K562 (cell line): ENCODE data around the gene SLC5A5. TPM values are rescaled to one million over a fixed set of nuclear protein-coding genes. Genes with fewer than 3 reads are reported as not detected.

Source experiments
- ASH1L ChIP-seq: fragments of 450-650 bp; IDR thresholded peaks from 2 replicates; pipeline ENCODE4 v1.6.1; 2018; ENCODE audit warnings: borderline replicate concordance, mild to moderate bottlenecking, low read depth; ENCODE audit not compliant: partially characterized antibody
- ATF7 ChIP-seq: fragments of 450-650 bp; IDR thresholded peaks from 2 replicates; pipeline ENCODE4 v1.7.1; 2014; ENCODE audit warnings: mild to moderate bottlenecking, moderate library complexity
- CREM ChIP-seq: IDR thresholded peaks from 2 replicates; pipeline ENCODE4 v1.6.1; 2014; ENCODE audit warnings: antibody characterized with exemption, low read depth
- FOXK2 ChIP-seq, 2 experiments: fragments of 450-650 bp; IDR thresholded peaks in 1 of 2; conservative IDR thresholded peaks in 1 of 2; 2 replicates each; pipeline ENCODE4 v1.6.1; 2016; ENCODE audit warnings: low read depth in 2 of 2, mild to moderate bottlenecking in 1 of 2
- HIVEP1 ChIP-seq: fragments of 250-450 bp; sonication (Bioruptor Pico); IDR thresholded peaks from 2 replicates; pipeline ENCODE4 v1.4.0; 2020; ENCODE audit warnings: mild to moderate bottlenecking
- MTA2 ChIP-seq: fragments of 450-650 bp; IDR thresholded peaks from 2 replicates; pipeline ENCODE4 v1.6.1; 2016; ENCODE audit warnings: low read depth
- MYC ChIP-seq, 2 experiments: fragments of 250-450 bp in 1 of 2; sonication (Bioruptor Pico) in 1 of 2; IDR thresholded peaks; 2 replicates each; pipeline versions ENCODE4 v1.5.1 to v1.6.1; 2012 to 2021; ENCODE audit warnings: low read depth in 2 of 2, borderline replicate concordance in 1 of 2, improper control_type of control experiment in 1 of 2, low read length in 1 of 2, mild to moderate bottlenecking in 1 of 2, moderate library complexity in 1 of 2
- NFE2L1 ChIP-seq: fragments of 450-650 bp; IDR thresholded peaks from 2 replicates; pipeline ENCODE4 v1.6.1; 2016; ENCODE audit warnings: missing genetic modification characterization, low read depth, mild to moderate bottlenecking, missing compliant biosample characterization, moderate library complexity, borderline replicate concordance
- PYGO2 ChIP-seq: fragments of 450-650 bp; IDR thresholded peaks from 2 replicates; pipeline ENCODE4 v1.6.1; 2016; ENCODE audit warnings: mild to moderate bottlenecking, missing genetic modification characterization, moderate library complexity, missing compliant biosample characterization
- SMARCE1 ChIP-seq: fragments of 450-650 bp; IDR thresholded peaks from 2 replicates; pipeline ENCODE4 v1.7.1; 2016; ENCODE audit warnings: mild to moderate bottlenecking
- TOE1 ChIP-seq, 2 experiments: fragments of 450-650 bp in 1 of 2; sonication (generic) in 1 of 2; formaldehyde crosslinking in 1 of 2; IDR thresholded peaks; 2 replicates each; pipeline versions ENCODE4 v1.7.1 to v1.8.0; 2016 to 2022; ENCODE audit warnings: borderline replicate concordance in 2 of 2, mild to moderate bottlenecking in 2 of 2, antibody characterized with exemption in 1 of 2, inconsistent platforms in 1 of 2, low read depth in 1 of 2, missing genetic modification reagents in 1 of 2, moderate library complexity in 1 of 2
- XRCC5 ChIP-seq: fragments of 200-400 bp; formaldehyde crosslinking; IDR thresholded peaks from 2 replicates; pipeline ENCODE4 v1.6.1; 2017; ENCODE audit warnings: low read depth, mild to moderate bottlenecking, low read length
- ZNF3 ChIP-seq: fragments of 250-450 bp; sonication (Bioruptor Pico); IDR thresholded peaks from 2 replicates; pipeline ENCODE4 v1.5.0; 2021; ENCODE audit warnings: mild to moderate bottlenecking, moderate library complexity
- ZNF583 ChIP-seq: fragments of 250-450 bp; sonication (Bioruptor Pico); IDR thresholded peaks from 2 replicates; pipeline ENCODE4 v1.4.0; 2020
- polyA plus RNA-seq, 8 experiments: library from polyadenylated mRNA; depleted of rRNA in 4 of 8; stranded (reverse) in 5 of 8; unstranded in 3 of 8; fragments of >200 nt; fragmentation: Nextera tagmentation in 2 of 8; fragmentation: Illumina TruSeq in 1 of 8; extraction: Ambion mirVana in 2 of 8; extraction: Trizol in 1 of 8; gene quantifications; 2 replicates each; pipeline versions ENCODE4 v1.2.1 to v1.2.3, GENCODE V29; 2011 to 2014; ENCODE audit warnings: inconsistent platforms in 1 of 8, missing spikeins in 1 of 8
- total RNA-seq, 7 experiments: library from RNA; depleted of rRNA in 6 of 7; stranded (reverse); fragments of >200 nt in 6 of 7; fragmentation: Illumina TruSeq in 2 of 7; extraction: Trizol in 2 of 7; gene quantifications; 2 replicates each; pipeline versions ENCODE4 v1.2.1 to v1.2.3, GENCODE V29; 2011 to 2021; ENCODE audit warnings: low replicate concordance in 1 of 7
- TF ChIP-seq, protein P1 (sequence below): fragments of 150-350 bp; conservative IDR thresholded peaks from 2 replicates; pipeline ENCODE4 v1.6.1; 2014; ENCODE audit warnings: low read length
- TF ChIP-seq, protein P2 (sequence below), 2 experiments: IDR thresholded peaks in 1 of 2; conservative IDR thresholded peaks in 1 of 2; 2 replicates each; pipeline ENCODE4 v1.6.1; 2016; ENCODE audit warnings: low read depth in 2 of 2, mild to moderate bottlenecking in 1 of 2, missing compliant biosample characterization in 1 of 2, missing genetic modification characterization in 1 of 2, moderate library complexity in 1 of 2
- TF ChIP-seq, protein P3 (sequence below), 3 experiments: IDR thresholded peaks in 2 of 3; conservative IDR thresholded peaks in 1 of 3; 2 replicates each; pipeline ENCODE4 v1.5.1; 2011 to 2012; ENCODE audit warnings: low read length in 3 of 3, mild to moderate bottlenecking in 3 of 3, control low read depth in 2 of 3, improper control_type of control experiment in 1 of 3, inconsistent platforms in 1 of 3, low read depth in 1 of 3, mixed read lengths in 1 of 3, moderate library complexity in 1 of 3; ENCODE audit not compliant: insufficient read depth in 2 of 3

Gene SLC5A5
- total and polyA plus RNA-seq, 9 of the 15 experiments (the other 6 are each of a cell fraction or from before 2014, with no cell fraction given), result 0.10 to 0.73 (median 0.23) TPM

DNA sequence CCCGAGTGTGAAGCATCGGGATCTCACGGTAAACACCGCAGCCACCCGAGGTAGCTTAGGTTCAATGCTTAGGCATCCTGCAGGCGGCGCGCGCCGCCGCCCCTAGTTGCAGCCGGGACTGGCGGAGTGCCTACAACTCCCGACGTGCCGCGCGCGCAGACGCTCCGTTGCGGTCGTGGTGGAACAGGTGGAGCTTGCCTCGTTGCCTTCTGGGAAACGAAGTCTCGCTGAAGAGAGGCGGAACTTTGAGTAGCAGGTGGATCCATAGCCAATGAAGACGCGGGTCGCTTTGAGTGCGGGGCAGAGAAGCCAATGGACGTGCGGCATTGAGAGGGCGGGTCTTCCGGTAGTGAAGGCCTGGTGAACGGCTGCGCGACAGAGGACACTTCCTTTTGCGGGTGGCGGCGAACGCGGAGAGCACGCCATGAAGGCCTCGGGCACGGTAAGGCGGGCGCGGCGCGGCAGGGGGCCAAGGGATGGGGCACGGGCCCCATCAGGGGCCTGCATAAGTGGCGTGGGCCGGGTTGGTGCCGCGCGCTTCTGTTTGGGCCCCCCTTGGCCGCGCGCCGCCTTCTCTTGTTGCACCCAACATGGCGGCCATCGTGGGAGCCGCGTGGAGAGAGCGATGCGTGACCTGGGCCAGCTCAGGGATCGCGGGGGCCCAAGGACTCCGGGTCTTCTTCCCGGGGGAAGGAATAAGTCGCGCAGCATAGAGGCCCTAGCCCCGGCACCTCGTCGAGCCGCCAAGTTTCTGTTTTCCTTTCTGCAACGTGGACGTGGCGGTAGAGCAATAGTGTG lies 12.0 kb upstream of the SLC5A5 start, which contains the start of gene RPL18A (continued):
- TF ChIP-seq HIVEP1 (CRISPR knock-in tag), result no peak
- TF ChIP-seq, protein P1, sequence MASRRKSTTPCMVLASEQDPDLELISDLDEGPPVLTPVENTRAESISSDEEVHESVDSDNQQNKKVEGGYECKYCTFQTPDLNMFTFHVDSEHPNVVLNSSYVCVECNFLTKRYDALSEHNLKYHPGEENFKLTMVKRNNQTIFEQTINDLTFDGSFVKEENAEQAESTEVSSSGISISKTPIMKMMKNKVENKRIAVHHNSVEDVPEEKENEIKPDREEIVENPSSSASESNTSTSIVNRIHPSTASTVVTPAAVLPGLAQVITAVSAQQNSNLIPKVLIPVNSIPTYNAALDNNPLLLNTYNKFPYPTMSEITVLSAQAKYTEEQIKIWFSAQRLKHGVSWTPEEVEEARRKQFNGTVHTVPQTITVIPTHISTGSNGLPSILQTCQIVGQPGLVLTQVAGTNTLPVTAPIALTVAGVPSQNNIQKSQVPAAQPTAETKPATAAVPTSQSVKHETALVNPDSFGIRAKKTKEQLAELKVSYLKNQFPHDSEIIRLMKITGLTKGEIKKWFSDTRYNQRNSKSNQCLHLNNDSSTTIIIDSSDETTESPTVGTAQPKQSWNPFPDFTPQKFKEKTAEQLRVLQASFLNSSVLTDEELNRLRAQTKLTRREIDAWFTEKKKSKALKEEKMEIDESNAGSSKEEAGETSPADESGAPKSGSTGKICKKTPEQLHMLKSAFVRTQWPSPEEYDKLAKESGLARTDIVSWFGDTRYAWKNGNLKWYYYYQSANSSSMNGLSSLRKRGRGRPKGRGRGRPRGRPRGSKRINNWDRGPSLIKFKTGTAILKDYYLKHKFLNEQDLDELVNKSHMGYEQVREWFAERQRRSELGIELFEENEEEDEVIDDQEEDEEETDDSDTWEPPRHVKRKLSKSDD, result 0 out of 2 replicates have a peak, but pooled peaks have one; percentile 31
- no peak for TF ChIP-seq SMARCE1
- peak; percentile 89 for TF ChIP-seq ATF7
- no peak for TF ChIP-seq NFE2L1
- TF ChIP-seq XRCC5, result peak; percentile 77; the same call in 1 of the 2 replicates
- TF ChIP-seq TOE1 (IDR thresholded peaks at IDR 0.05; ENCODE audit: borderline replicate concordance), result no peak
- no peak for TF ChIP-seq TOE1 (CRISPR knock-in tag; IDR thresholded peaks at IDR 0.05; ENCODE audit: borderline replicate concordance, low read depth)
- TF ChIP-seq, protein P2, sequence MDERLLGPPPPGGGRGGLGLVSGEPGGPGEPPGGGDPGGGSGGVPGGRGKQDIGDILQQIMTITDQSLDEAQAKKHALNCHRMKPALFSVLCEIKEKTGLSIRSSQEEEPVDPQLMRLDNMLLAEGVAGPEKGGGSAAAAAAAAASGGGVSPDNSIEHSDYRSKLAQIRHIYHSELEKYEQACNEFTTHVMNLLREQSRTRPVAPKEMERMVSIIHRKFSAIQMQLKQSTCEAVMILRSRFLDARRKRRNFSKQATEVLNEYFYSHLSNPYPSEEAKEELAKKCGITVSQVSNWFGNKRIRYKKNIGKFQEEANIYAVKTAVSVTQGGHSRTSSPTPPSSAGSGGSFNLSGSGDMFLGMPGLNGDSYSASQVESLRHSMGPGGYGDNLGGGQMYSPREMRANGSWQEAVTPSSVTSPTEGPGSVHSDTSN (CRISPR knock-in tag; IDR thresholded peaks at IDR 0.05; ENCODE audit: low read depth), result peak; percentile 90
- TF ChIP-seq, protein P2 (tag; conservative IDR thresholded peaks at IDR 0.05; ENCODE audit: low read depth), result peak; percentile 99
- TF ChIP-seq ZNF583 (CRISPR knock-in tag), result peak; percentile 54; the same call in 1 of the 2 replicates
- TF ChIP-seq ZNF3 (CRISPR knock-in tag), result no peak
- no peak for TF ChIP-seq MTA2
- TF ChIP-seq MYC (IDR thresholded peaks at IDR 0.05; ENCODE audit: low read depth, low read length), result peak; percentile 96
- peak; percentile 100 for TF ChIP-seq MYC (CRISPR knock-in tag; IDR thresholded peaks at IDR 0.05; ENCODE audit: borderline replicate concordance, low read depth)
- TF ChIP-seq PYGO2, result no peak
- peak; percentile 87 to 88 for TF ChIP-seq FOXK2 (conservative IDR thresholded peaks at IDR 0.05 in 1 of 2, IDR thresholded peaks at IDR 0.05 in 1 of 2; ENCODE audit: low read depth in 2 of 2)
- TF ChIP-seq, protein P3, sequence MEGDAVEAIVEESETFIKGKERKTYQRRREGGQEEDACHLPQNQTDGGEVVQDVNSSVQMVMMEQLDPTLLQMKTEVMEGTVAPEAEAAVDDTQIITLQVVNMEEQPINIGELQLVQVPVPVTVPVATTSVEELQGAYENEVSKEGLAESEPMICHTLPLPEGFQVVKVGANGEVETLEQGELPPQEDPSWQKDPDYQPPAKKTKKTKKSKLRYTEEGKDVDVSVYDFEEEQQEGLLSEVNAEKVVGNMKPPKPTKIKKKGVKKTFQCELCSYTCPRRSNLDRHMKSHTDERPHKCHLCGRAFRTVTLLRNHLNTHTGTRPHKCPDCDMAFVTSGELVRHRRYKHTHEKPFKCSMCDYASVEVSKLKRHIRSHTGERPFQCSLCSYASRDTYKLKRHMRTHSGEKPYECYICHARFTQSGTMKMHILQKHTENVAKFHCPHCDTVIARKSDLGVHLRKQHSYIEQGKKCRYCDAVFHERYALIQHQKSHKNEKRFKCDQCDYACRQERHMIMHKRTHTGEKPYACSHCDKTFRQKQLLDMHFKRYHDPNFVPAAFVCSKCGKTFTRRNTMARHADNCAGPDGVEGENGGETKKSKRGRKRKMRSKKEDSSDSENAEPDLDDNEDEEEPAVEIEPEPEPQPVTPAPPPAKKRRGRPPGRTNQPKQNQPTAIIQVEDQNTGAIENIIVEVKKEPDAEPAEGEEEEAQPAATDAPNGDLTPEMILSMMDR (IDR thresholded peaks at IDR 0.05 in 2 of 3, conservative IDR thresholded peaks at IDR 0.05 in 1 of 3; ENCODE audit: insufficient read depth in 2 of 3, low read depth in 1 of 3, low read length in 3 of 3), result peak; percentile 91 to 98 (median 94)
- TF ChIP-seq CREM, result peak; percentile 95
- TF ChIP-seq ASH1L, result peak; percentile 96
